ENCODE data around the gene CPNE5.
"Not testable (repeated sequence)": the region's sequence is repeated elsewhere in the genome, so short reads cannot be mapped to it uniquely, and the experiment has no call there.

CPNE5 gene

DNA sequence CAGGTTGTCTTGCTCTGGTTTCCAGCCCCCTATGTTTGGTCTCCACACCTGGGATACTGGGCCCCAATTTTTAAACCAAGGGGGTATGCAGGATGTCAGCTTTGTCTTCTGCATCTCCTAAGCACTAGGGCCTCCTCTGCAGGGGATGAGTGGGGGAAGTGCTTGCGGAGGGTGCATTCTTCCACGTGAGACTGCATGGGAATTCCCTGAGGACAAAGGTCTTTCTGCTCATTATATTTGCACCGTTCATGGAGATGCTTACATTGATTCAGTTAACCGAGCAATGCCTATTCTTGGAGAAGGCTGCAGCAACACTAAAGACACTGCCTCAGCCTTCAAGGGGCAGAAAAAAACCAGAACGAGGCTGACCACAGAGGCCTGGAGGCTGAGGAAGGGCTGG, 96.2 kb downstream of the CPNE5 start:
- no peak for DNase-seq

DNA sequence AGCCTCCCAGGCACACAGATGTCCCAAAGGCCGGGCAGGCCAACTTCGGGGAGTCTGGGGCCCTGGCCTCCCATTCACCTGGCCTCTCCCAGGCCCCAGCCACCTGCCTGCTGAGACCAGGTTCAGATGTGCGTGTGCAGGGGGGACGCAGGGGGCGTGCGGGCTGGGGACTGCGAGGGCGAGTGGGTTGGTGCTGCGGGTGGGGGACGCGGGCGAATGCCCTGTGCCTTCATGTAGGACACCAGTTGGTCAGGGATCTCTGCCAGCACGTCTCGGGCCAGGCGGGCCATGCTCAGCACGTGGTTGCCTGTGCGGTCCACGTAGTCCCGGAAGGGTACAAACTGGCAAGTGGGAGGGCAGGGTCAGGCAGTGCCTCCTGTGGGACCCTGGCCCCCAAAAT, 97.1 kb downstream of the CPNE5 start:
- no peak for DNase-seq

DNA sequence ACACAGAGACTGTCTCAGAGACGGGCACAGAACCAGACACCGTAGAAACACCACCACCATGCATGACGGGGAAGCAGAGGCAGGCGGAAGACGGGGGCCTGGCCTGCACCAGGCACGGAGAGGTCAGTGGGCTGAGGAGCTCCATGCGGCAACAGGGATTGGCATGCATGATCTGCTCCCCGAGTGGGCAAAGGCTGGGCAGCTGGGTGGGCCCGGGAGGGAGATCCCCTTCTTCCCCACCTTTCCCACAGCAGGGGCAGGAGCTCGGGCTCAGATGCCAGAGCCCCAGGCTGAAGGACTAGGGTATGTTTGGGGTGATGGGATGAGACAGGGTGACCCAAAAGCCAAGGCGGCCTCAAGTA, 98.4 kb downstream of the CPNE5 start:
- DNase-seq, result no peak

DNA sequence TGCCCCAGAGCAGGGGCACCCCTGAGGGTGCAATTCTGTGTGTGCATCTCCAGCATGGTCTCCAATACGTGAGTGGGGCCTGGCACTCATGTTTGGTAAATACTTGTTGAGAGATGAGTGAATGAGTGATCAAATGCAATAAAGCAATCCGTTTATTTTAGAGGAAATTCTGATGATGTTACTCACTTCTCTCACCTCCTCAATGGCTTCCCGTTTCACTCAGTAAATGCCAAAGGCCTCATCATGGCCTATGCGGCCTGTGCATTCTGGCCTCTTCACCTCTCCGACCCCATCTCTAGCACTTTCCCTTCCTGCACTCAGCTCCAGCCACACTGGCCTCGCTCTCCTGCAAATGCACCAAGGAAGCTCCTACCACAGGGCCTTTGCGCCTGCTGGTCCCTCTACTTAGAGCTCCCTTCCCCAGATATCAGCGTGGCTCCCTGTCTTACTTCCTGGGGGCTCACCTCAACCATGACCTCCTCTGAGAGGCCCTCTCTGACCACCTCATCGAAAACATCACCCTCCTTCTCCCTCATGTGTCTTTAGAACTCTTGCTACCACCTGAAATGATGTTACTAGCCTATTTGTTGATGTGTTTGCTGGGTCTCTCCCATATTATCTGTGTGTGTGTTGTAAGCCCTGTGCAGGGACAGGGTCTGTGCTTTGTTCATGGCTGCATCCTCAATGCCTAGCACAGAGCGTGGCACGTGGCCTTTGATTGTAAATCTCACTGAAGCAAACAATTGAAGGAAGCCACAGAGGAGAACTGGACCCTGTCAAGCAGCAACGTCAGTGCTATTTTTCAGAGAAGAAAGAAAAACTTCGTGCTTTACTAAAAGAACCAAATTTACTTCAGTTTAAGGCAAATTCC, 99.1 kb downstream of the CPNE5 start:
- DNase-seq, result no peak

DNA sequence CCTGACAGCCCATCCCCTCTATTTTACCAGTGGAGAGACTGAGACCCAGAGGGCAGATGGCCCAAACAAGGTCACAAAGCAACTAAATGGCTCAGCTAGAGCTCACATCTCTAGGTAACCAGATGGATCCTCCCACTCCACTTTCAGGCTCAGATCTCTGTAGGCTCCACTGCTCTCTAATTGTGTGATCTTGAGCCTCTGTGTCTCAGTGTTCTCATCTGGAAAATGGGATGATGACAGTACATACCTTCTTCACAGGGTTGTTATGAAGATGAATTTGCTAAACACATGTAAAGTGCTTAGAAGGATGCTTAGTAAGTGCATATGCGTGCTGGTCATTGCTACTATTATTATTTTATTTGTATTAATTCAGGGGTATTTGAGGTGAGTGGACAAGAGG, 101.1 kb downstream of the CPNE5 start:
- DNase-seq, result no peak

DNA sequence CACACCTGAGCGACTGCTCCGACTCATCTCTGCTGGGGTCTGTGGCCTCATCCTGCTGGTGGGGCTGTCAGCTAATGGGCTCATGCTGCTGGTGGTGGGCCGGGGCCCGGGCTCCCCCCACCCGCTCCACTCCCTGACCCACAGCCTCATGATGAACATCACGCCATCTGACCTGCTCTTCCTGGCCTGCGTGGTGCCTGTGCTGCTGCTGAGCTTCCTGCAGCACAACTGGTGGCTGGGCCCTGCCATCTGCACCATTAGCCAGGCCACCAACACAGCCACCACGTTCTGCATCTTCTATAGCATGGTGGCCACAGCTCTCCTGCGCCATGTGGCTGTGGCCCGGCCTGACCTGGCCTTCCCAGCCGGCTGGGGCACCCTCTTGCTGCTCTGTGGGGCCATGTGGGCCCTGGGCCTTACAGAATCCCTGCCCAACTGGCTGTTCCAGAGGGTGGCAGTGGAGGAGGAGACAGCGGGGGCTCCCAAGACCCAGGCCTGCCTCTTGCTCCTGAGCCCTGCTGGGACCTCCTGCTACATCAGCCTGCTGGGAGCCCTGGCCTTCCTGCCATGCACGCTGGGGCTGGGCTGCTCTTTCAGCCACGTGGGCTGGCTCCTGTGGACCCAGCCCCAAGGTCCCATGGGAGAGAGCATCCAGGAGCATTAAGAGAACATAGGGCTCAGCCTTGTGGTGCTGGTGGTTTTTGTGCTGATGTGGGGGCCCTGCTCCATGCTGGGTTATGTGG, 102.0 kb downstream of the CPNE5 start:
- no peak for DNase-seq

DNA sequence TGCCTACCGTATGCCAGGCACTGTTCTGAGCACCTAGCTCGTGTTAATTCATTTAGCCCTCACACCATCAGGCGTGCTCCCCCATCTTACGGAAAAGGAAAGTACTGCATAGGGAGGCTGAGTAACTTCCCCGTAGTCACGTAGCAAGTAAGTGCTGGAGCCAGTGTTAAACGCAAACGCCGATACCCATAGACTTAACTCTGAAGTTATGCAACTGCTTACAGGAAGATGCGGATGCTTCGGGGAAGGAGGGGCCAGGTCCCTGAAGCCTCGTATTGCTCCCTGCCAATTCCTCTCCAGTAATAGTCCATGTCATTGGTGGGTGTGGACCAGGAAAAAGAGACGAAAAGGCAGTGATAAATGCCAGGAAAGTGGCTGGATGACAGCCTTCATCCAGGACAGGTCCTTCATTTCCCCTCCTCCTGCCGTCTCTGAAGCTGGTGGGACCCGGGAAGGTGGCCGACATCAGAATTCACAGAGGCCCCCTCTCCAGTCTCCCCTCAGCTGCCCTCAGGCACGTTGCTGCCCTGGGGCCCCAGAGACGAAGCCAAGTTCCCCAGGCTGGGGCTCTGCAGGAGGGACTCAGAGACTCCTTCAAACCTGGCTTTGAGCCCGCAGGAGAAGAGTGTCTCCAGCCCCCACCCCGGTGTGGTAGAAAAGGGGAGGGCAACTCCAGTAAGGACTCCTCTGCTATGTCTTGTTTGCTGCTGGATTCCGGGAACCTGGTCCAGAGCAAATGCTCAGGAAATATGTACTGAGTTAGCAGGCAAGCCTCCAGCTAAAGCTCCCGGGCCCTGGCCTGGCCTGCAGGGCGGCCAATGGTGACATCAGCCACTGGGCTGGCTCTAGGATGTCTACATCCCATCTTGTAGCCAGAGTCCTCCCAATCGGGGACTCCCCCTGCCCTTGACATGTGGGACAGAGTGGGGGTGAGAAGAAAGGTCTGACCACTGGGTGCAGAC, 103.9 kb downstream of the CPNE5 start:
- peak; percentile 62 for DNase-seq

DNA sequence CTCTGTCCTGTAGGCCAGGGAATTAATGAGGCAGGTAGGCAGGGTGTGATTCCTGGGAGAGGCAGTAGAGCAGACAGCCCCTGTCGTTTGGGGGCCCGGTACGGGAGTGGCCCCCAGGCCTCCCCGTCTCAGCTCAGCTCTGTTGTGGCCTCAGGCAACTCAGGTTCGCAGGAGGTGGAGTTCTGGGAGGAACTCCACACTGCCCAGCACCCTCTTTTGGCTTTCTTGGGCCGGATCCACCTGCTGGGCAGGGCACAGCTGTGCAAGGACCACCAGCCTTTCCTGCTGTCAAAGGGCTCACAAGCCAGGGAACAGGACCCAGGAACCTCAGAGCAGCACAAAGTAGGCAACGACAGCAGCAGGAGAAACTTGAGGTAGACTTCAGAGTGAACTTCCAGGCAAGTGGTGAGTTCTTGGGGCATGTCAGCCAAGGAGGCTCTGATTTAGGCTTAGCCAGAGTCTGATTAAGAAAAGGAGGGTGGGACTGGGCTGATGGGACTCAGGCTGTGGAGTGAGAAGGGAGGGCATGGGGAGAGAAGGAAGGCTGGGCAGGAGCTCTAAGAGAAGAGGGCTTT, 104.7 kb downstream of the CPNE5 start:
- DNase-seq, result no peak

DNA sequence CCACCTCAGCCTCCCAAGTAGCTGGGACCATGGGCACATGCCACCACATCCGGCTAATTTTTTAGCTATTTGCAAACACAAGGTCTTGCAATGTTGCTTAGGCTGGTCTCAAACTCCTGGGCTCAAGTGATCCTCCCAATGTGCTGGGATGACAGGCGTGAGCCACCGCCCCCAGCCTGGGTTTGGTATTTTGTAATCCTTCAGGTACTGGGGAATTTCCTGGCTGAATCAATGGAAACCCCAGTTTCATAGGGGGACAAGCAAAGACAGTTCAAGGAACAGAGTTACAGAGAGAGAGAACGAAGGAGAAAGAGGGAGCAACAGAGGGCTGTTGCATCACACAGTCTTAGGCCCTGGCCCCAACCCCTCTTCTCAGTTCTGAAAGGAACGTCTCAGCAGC, 105.9 kb downstream of the CPNE5 start:
- DNase-seq, result no peak

DNA sequence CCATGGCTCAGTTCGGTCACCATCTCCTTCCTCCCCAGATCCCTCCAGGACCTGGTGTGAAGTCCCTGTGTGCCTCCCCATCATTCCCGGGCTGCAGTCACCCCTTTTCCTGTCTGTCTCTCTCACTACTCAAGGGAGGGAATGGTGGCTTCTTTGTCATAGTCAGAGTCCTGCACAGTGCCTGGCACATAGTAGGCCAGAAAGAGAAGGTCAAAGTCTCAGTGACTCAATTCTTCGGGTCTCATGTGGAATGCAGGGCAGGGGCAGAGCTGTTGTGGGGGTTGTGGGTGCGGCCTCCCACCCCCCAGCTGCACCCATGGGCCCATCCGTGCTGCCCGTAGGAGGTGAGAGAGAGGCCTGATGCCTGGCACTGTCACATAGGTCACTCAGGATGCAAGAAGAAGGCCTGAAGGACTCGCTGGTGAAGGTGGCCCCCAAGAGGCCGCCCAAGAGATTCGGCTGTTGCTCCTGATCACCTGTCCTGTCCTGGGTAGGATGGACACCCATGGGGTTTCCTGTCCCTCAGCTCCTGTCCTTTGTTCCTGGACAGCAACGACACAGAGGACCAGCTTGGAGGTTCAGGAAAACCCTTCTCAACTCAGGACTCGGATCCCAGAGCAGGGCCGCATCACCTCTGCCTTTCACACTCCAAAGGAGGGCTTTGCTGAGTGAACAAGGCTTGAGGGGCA, 107.5 kb downstream of the CPNE5 start:
- DNase-seq, result no peak

DNA sequence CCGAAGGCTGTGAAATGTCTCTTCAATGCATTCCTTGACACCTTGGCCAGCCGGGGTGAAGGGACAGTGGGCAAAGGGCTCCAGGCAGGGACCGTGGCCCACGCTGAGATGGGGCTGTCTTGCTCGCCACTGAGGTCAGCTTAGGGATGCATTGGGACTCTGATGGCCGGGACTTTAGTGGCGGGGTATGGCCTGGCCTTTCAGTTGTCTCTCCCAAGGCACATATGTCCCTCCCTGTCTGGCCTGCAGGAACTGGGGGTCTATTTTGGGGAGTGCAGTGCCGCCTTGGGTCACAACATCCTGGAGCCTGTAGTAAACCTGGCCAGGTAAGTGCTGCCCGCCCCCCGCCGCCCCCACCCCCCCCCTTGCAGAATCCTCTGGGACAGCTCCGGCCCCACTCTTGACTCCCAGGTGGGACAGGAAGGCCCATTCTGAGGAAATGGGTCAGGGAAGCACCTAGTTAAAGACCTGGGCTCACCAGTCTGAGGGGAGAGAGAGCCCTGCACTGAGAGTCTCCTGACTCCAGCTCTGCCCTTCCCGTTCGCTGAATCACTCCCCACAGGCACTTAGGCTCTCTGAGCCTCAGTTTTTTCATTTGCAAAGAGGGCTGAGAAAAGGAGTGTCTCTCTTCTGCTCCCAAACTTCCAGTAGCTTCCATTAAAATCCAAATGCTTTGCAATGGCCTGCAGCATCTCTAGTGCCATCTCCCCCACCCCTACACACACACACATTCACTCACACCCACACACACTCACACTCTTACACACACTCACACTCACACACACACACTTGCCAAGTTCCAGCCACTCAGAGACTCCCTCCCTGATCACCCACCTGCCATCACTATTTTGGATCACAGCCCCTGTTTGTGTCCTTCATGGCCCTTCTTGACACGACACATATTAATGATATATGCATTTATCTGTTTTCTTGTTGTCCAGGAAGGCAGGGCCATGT, 108.5 kb downstream of the CPNE5 start:
- no peak for DNase-seq

DNA sequence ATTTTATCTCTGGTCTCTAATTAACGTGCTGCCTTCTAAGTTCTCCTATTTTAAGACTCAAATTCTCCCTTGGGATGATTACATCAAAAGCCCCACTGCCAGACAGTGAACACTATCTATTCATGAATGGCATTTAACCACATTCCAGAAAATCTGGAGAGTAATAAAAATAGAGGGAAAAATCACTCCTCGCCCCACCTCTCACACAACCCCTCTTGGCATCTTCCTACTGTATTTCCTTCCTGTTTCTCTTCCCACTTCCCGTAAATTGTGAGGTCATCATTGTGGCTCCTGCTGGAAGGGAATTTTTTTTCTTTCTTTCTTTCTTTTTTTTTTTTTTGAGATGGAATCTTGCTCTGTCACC, 110.1 kb downstream of the CPNE5 start:
- DNase-seq, result no peak

DNA sequence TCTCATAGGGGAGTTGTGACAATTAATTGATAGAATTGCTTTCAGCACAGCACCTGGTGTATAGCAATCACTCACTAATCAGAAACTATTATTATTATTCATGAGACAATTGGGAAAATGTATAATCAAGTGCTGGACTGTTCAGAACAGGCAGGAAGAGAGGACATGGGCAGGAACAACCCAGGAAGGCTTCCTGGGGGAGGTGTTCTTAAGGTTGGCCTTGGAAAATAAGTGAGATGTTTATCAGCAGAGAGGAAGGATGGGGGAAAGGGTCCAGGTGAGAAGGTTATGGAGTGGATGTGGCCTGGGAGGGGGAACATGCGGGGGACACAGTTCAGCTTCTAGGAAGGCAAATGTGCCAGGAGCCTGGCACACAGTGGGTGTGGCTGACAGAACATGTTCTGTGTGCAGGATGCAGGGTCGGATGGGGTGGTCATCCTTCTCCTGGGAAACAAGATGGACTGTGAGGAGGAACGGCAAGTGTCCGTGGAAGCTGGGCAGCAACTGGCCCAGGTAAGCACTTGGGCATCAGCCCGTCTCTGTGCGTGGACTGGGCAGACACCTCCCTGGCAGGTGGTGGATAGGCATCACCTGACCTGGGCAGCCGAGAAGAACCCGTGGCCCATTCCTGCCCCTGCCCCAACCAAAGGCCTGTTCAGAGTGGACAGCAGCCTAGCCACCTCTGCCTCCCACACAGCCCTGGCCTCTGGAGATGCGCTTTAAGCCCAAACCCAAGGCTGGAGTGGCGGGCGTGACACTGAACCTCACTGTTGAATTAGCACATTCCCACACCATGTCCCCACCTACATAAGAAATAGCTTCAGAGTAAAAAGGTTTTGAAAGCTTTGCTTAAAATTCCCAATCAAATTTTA, 110.7 kb downstream of the CPNE5 start:
- no peak for DNase-seq

DNA sequence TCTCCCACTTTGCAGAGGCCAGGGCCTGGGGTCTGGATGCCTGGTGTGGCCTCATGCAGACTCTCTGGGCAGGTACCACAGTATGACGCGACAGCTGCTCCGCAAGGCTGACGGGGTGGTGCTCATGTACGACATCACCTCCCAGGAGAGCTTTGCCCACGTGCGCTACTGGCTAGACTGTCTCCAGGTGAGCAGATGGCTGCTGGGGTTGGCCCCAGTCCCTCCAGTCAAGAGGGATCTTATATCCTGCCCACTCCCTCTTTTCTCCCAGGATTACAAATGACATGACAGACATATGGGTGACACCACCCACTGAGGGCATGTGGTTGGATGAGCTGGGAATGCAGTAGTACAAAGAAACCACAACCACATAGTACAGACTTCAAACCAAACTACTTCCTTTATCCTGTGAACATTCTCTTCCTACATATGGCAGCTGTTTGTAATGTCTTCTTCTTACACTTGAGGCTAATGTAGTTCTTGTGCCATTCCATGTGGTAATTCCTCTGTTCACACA, 111.7 kb downstream of the CPNE5 start:
- DNase-seq, result peak; percentile 92 to 94

DNA sequence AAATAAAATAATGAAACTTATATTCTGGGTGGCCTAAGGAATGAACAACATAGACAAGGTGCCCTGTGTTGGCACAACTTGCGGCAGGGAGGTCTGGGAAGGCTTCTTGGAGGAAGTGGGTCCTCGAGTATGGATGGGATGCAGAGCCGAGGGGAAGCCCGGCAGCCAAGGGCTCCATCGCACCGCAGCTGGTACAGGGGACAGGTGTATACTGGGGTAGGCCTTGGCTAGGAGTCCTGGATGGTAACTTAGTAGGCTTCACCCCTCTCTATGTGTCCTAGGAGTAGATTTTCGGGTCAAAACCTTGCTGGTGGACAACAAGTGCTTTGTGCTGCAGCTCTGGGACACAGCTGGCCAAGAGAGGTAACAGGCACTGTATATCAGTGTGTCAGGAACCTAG, 113.7 kb downstream of the CPNE5 start:
- no peak for DNase-seq

DNA sequence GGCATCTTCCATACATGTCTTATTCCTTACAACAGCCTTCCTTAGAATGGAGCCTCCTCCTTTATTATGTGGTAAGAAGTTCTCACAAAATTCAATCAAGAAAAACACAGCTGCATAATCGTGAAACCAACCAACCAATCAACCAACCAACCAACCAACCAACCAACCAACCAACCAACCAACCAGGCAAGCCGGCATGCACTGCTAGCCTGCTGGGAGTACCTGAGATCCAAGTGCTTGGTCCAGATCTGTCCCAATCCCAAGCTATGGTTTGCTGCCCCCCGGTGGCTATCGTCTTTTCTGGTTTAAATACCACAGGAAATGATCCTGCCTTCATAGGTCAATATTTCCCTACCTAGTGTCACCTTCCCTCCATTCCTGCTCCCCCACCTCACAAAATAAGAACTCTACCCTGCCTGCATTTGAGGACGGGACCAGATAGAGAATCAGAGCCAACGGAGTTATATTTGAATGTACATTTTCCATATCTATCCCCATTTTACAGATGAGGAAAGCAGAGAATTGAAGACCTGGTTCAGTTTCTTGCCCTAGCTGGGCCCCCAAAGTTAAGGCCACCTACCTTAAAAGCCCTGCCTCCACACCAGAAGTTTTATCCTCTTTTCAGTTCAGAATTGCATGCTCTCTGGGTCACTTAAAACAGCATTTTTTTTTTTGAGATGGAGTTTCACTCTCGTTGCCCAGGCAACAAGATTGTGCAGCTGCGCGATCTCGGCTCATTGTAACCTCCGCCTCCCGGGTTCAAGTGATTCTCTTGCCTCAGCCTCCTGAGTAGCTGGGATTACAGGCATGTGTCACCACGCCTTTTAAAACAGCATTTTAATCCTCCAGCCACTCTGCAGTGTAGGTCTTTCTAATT, 114.5 kb downstream of the CPNE5 start:
- DNase-seq, result peak; percentile 61 to 71

DNA sequence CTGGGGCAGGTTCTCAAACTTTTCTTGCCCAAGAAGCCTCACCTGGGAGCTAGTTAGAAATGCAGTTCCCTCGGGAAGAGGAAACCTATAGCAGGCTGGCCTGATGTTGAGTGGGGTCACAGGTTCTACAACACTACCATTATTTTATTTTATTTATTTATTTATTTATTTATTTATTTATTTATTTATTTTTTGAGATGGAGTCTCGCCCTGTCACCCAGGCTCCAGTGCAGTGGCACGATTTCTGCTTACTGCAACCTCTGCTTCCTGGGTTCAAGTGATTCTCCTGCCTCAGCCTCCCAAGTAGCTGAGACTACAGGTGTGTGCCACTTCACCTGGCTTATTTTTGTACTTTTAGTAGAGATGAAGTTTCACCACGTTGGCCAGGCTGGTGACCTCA, 115.3 kb downstream of the CPNE5 start:
- DNase-seq, result not testable (repeated sequence)

DNA sequence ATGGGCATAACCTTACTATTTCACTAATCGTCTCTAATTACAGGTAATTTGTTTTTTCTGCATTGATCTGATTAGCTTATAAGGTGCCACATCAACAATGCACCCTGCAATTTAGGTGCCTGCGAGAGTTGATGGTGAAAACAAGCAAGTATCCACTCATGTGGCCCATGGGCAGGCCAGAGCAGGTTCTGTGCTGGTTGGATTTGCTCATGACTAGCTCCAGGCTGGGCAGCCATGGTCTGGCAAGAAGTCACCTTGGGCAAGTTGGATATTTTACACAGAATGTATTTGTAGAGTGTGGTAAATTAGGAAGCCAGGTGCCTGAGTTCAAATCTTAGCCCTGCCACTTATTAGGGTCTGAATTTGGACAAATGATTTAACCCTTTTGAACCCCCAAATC, 116.4 kb downstream of the CPNE5 start:
- DNase-seq, result no peak

DNA sequence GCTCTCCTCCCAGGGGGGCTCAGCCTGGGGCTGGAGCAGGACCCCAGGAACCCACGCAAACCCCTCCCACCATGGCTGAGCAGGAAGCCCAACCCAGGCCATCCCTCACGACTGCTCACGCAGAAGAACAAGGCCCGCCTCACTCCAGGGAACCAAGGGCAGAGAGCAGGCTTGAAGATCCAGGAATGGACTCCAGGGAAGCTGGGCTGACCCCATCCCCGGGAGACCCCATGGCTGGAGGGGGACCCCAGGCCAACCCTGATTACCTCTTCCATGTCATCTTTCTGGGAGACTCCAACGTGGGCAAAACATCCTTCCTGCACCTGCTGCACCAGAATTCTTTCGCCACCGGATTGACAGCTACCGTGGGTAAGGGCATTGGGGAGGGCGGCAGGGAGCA, 116.9 kb downstream of the CPNE5 start:
- no peak for DNase-seq
